B cell (primary cell): ENCODE results near the gene MTHFSD. TPM values are rescaled to one million over a fixed set of nuclear protein-coding genes. Genes with fewer than 3 reads are reported as not detected.
A peak's percentile ranks its signal among the peaks of the same experiment; 100 is the strongest.

Source experiments
- ATAC-seq: fragments of 200-7000 bp; cut with Tn5 transposase; one replicate; pipeline ENCODE4 v1.10.0; 2021; ENCODE audit warnings: low read depth, mild to moderate bottlenecking, moderate number of reproducible peaks, moderate library complexity
- CTCF ChIA-PET: fragments of 350-600 bp; sonication (Branson Sonifier 250); formaldehyde crosslinking; loops from one replicate; lab custom pipeline; 2021; ENCODE audit warnings: antibody characterized with exemption, inconsistent platforms; lab: Charles Lee
- POLR2A ChIA-PET: fragments of 350-600 bp; sonication (Branson Sonifier 250); formaldehyde crosslinking; loops from one replicate; lab custom pipeline; 2021; ENCODE audit warnings: antibody characterized with exemption; lab: Charles Lee
- DNase-seq: peaks from one replicate; pipeline ENCODE4 v3.0.0; 2013
- H2AFZ ChIP-seq: 2 replicates; pipeline ENCODE4 v1.6.1; 2012; ENCODE audit warnings: mild to moderate bottlenecking, low read depth, low read length; ENCODE audit not compliant: insufficient read depth, poor library complexity, severe bottlenecking
- H3K27ac ChIP-seq, 2 donors: 1 replicate in 1 of 2; 2 replicates in 1 of 2; pipeline ENCODE4 v1.5.1; 2012 to 2013; ENCODE audit warnings: low read length in 2 of 2, mild to moderate bottlenecking in 2 of 2, moderate library complexity in 1 of 2
- H3K27me3 ChIP-seq, 4 experiments: fragments of 200-600 bp in 1 of 4; sonication (generic) in 1 of 4; replicated peaks in 1 of 4; 1 replicate in 2 of 4; 2 replicates in 2 of 4; pipeline versions ENCODE4 v1.6.1 to v1.7.0; 2013 to 2016; ENCODE audit warnings: low read length in 3 of 4, mild to moderate bottlenecking in 2 of 4, mixed read lengths in 1 of 4, moderate library complexity in 1 of 4; ENCODE audit not compliant: insufficient read depth in 4 of 4, control insufficient read depth in 3 of 4; ENCODE audit errors: control extremely low read depth in 1 of 4
- H3K36me3 ChIP-seq, 2 experiments: replicated peaks in 1 of 2; 1 replicate in 1 of 2; 2 replicates in 1 of 2; pipeline versions ENCODE4 v1.6.1 to v1.7.1; 2013; ENCODE audit warnings: low read length in 1 of 2; ENCODE audit not compliant: insufficient read depth in 2 of 2, control insufficient read depth in 1 of 2; ENCODE audit errors: control extremely low read depth in 1 of 2, extremely low read depth in 1 of 2
- H3K4me1 ChIP-seq, 2 donors: fragments of 200-600 bp in 1 of 2; sonication (generic) in 1 of 2; 1 replicate in 1 of 2; 2 replicates in 1 of 2; pipeline versions ENCODE4 v1.5.1 to v1.6.1; 2013 to 2017; ENCODE audit warnings: low read length in 2 of 2; ENCODE audit not compliant: control insufficient read depth in 2 of 2, insufficient read depth in 2 of 2
- H3K4me2 ChIP-seq: replicated peaks from 2 replicates; pipeline ENCODE3; 2012; ENCODE audit warnings: mild to moderate bottlenecking, low read depth, low read length; ENCODE audit not compliant: poor library complexity, severe bottlenecking
- H3K4me3 ChIP-seq, 5 experiments: fragments of 200-600 bp in 1 of 5; sonication (generic) in 1 of 5; 1 replicate in 3 of 5; 2 replicates in 2 of 5; pipeline versions ENCODE4 v1.5.1 to v1.7.0; 2011 to 2016; ENCODE audit warnings: low read length in 4 of 5, mild to moderate bottlenecking in 4 of 5, low read depth in 2 of 5, control low read depth in 1 of 5, moderate library complexity in 1 of 5; ENCODE audit not compliant: insufficient read depth in 1 of 5; ENCODE audit errors: control extremely low read depth in 1 of 5, extremely low read depth in 1 of 5
- H3K79me2 ChIP-seq: fragments of 200-600 bp; sonication (generic); one replicate; pipeline ENCODE4 v1.6.0; 2016; ENCODE audit warnings: low read length; ENCODE audit not compliant: control insufficient read depth, insufficient read depth
- H3K9ac ChIP-seq: fragments of 200-600 bp; sonication (generic); 2 replicates; pipeline ENCODE4 v1.6.1; 2017; ENCODE audit warnings: mild to moderate bottlenecking, low read length, moderate library complexity
- H3K9me3 ChIP-seq, 3 donors: one replicate each; pipeline versions ENCODE4 v1.6.1 to v1.7.1; 2013; ENCODE audit warnings: low read length in 2 of 3; ENCODE audit not compliant: control insufficient read depth in 2 of 3, insufficient read depth in 1 of 3; ENCODE audit errors: control extremely low read depth in 1 of 3
- H4K20me1 ChIP-seq: 2 replicates; pipeline ENCODE4 v1.6.0; 2012; ENCODE audit warnings: mild to moderate bottlenecking, low read length; ENCODE audit not compliant: insufficient read depth, control insufficient read depth, poor library complexity, severe bottlenecking
- H3K27ac Mint-ChIP-seq: one replicate; pipeline ENCODE4 v1.8.0; 2021; ENCODE audit warnings: mixed read lengths
- H3K27me3 Mint-ChIP-seq: one replicate; pipeline ENCODE4 v1.8.0; 2021; ENCODE audit warnings: mixed read lengths
- H3K4me1 Mint-ChIP-seq: one replicate; pipeline ENCODE4 v1.8.0; 2021; ENCODE audit warnings: mixed read lengths
- H3K4me3 Mint-ChIP-seq: one replicate; pipeline ENCODE4 v1.8.0; 2021; ENCODE audit warnings: mixed read lengths
- H3K9me3 Mint-ChIP-seq: one replicate; pipeline ENCODE4 v1.8.0; 2022; ENCODE audit warnings: mixed read lengths; ENCODE audit not compliant: insufficient read depth
- EZH2 ChIP-seq: IDR thresholded peaks from 2 replicates; pipeline ENCODE4 v1.6.1; 2012; ENCODE audit warnings: borderline replicate concordance, low read depth, mild to moderate bottlenecking, moderate library complexity, low read length; ENCODE audit not compliant: insufficient read depth, poor library complexity, severe bottlenecking
- WGBS: methylation state at CpG from one replicate; pipeline ENCODE4 v1.1.5; 2013; ENCODE audit warnings: missing lambda C conversion rate; ENCODE audit not compliant: insufficient coverage; 5-methylcytosine and 5-hydroxymethylcytosine counted together
- intact Hi-C: fragments of 100-400 bp; cut with micrococcal nuclease; formaldehyde crosslinking; loops from one replicate; pipeline ENCODE4 v1.10.0; 2022
- polyA minus RNA-seq: library from RNA; depleted of rRNA, polyadenylated mRNA; stranded (reverse); fragments of >200 nt; gene quantifications from 2 replicates; pipeline ENCODE4 v1.2.3, GENCODE V29; 2012
- polyA plus RNA-seq: library from polyadenylated mRNA; depleted of rRNA; stranded (reverse); fragments of >200 nt; gene quantifications from 2 replicates; pipeline ENCODE4 v1.2.3, GENCODE V29; 2012
- total RNA-seq, 2 donors: library from RNA; stranded (reverse); fragments of 120-200 nt in 1 of 2; gene quantifications; 1 replicate in 1 of 2; 2 replicates in 1 of 2; pipeline versions ENCODE4 v1.2.3 to v1.2.4, GENCODE V29; 2013 to 2022
- TF ChIP-seq, protein P1 (sequence below): fragments of 200-600 bp; IDR thresholded peaks from one replicate; pipeline ENCODE4 v1.8.0; 2022; ENCODE audit warnings: antibody characterized with exemption, mild to moderate bottlenecking

Gene MTHFSD, protein sequence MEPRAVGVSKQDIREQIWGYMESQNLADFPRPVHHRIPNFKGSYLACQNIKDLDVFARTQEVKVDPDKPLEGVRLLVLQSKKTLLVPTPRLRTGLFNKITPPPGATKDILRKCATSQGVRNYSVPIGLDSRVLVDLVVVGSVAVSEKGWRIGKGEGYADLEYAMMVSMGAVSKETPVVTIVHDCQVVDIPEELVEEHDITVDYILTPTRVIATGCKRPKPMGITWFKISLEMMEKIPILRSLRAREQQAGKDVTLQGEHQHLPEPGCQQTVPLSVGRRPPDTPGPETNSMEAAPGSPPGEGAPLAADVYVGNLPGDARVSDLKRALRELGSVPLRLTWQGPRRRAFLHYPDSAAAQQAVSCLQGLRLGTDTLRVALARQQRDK
- 42.0 and 51.7 TPM in 2 replicates for total RNA-seq
- total RNA-seq (2013) = 19.0 TPM
- polyA plus RNA-seq = 18.5 and 21.5 TPM in 2 replicates
- 18.2 and 23.9 TPM in 2 replicates for polyA minus RNA-seq

DNA sequence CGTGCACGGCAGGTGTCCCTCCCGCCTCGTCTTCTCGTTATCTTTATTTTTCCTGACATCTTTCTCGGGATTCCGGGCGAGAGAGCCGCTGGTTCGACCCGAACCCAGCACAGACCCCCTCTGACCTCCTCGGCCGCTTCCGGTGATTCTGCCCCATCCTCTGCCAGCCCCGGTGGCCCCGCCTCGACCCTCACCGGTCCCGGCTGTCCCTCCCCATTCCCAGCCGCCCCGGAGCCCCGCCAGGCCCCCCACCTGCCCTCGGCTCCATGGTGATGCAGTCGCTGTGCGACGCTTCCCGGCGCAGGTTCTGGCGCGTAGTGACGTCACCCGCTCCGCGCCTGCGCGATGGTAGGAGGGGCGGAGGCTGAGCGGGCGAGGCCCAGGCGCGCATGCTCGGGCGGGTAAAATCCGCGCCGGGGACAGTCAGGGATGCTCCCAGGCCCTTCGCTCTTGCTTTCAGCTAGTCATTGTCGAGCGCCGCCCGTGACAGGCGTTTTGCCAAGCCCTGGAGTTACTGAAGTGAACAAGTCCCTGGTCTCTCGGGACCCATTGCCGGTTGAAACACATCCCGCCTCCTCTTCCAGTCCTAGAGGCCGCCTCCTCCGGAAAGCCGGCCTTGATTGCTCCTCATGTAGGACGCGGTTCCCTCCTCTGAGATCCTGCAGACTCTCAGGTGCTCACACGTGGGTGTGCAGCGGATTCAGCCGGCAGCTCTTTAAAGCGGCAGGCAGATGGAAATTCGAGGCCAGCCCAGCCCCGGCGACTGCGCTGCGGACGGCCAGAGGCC lies at the start of gene MTHFSD:
TSS of gene MTHFSD (minus strand) at position 319 of the 787 bp plus-strand sequence. CDS start at position 268, 51 bp downstream.
- DNase-seq = peak; percentile 95
- peaks cover 16% of the 10 kb centered on the region for H3K4me1 Mint-ChIP-seq
- Histone ChIP-seq H3K79me2 (peaks cover 7% of the 10 kb centered on the region), H3K4me2 (peak within 1 kb of the TSS; percentile 74), H3K9ac (peak within 1 kb of the TSS; percentile 96), H3K4me3 (peak within 1 kb of the TSS; percentile 78 to 98 (median 87)), H3K4me1 (peaks cover 6 to 16% of the 10 kb centered on the region in 2 donors), H3K9me3 (no peaks in the 10 kb centered on the region), H2AFZ (peak within 1 kb of the TSS; percentile 79), H3K36me3 (peaks cover 0 to 9% of the 10 kb centered on the region in 2 experiments), H3K27me3 (peaks cover 0 to 7% (median 1%) of the 10 kb centered on the region in 4 experiments), H3K27ac (peak within 1 kb of the TSS; percentile 89 to 94), H4K20me1 (no peaks in the 10 kb centered on the region)
- 6% methylated on average over 70 of the region's 70 CpGs for WGBS
- H3K4me3 Mint-ChIP-seq = peak within 1 kb of the TSS; percentile 95
- ChIA-PET CTCF (interaction anchor here (1.5 kb wide), 1 partner anchor 9 kb away, joined by 5 read pairs; no protein-coding TSS in a partner anchor), POLR2A (interaction anchor here (0.5 kb wide), 1 partner anchor 817 kb away, joined by 3 read pairs; no protein-coding TSS in a partner anchor)
- H3K9me3 Mint-ChIP-seq = no peaks in the 10 kb centered on the region
- peaks cover 3% of the 10 kb centered on the region for H3K27me3 Mint-ChIP-seq
- H3K27ac Mint-ChIP-seq = peak within 1 kb of the TSS; percentile 95
- intact Hi-C loops = loop anchor here (1.0 to 10.0 kb wide), 3 partner anchors 8 to 830 kb away; partner anchors contain the start of gene FBXO31
- TF ChIP-seq, protein P1, sequence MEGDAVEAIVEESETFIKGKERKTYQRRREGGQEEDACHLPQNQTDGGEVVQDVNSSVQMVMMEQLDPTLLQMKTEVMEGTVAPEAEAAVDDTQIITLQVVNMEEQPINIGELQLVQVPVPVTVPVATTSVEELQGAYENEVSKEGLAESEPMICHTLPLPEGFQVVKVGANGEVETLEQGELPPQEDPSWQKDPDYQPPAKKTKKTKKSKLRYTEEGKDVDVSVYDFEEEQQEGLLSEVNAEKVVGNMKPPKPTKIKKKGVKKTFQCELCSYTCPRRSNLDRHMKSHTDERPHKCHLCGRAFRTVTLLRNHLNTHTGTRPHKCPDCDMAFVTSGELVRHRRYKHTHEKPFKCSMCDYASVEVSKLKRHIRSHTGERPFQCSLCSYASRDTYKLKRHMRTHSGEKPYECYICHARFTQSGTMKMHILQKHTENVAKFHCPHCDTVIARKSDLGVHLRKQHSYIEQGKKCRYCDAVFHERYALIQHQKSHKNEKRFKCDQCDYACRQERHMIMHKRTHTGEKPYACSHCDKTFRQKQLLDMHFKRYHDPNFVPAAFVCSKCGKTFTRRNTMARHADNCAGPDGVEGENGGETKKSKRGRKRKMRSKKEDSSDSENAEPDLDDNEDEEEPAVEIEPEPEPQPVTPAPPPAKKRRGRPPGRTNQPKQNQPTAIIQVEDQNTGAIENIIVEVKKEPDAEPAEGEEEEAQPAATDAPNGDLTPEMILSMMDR = no peak
- TF ChIP-seq EZH2 = no peak
- ATAC-seq = peak; percentile 97
